Anterior cingulate cortex (tissue), 58 donors: ENCODE data around the gene NEK8.
"Not testable (repeated sequence)": the region's sequence is repeated elsewhere in the genome, so short reads cannot be mapped to it uniquely, and the experiment has no call there.

Source experiments
- DNase-seq, 58 donors: peaks; one replicate each; lab custom pipeline; 2025; lab: John Stamatoyannopoulos, UW

The NEK8 gene

GRCh38 chr17:28758411-28759121 is 30.0 kb downstream of the NEK8 start:
- no peak for DNase-seq

- DNase-seq = no peak
Measured at GRCh38 chr17:28759256-28759865, 30.8 kb downstream of the NEK8 start.

- peak in 40 of 58 donors; percentile 7 to 84 (median 40) for DNase-seq
Measured at GRCh38 chr17:28760601-28761562, 32.3 kb downstream of the NEK8 start.

GRCh38 chr17:28763137-28763799 is 34.7 kb downstream of the NEK8 start:
- DNase-seq = peak in 1 of 58 donors; percentile 44

- peak in 42 of 58 donors; percentile 12 to 83 (median 38) for DNase-seq
Measured at GRCh38 chr17:28763804-28764266, 35.2 kb downstream of the NEK8 start.

- DNase-seq = peak in 5 of 58 donors; percentile 13 to 30 (median 20)
Measured at GRCh38 chr17:28765038-28765437, 36.5 kb downstream of the NEK8 start.

- DNase-seq = no peak
Measured at GRCh38 chr17:28773736-28774135, 45.1 kb downstream of the NEK8 start.

- DNase-seq = no peak
Measured at GRCh38 chr17:28774206-28774605, 45.6 kb downstream of the NEK8 start.

- DNase-seq = no peak
Measured at GRCh38 chr17:28777178-28777577, 48.6 kb downstream of the NEK8 start.

GRCh38 chr17:28779601-28780000 is 51.0 kb downstream of the NEK8 start:
- DNase-seq = not testable (repeated sequence)

- DNase-seq = no peak
Measured at GRCh38 chr17:28783161-28783560, 54.6 kb downstream of the NEK8 start.

GRCh38 chr17:28788100-28788499 is 59.5 kb downstream of the NEK8 start:
- DNase-seq = no peak
